Measurements from ENCODE around the gene TNFAIP8. TPM values are rescaled to one million over a fixed set of nuclear protein-coding genes. Genes with fewer than 3 reads are reported as not detected.
A peak's percentile ranks its signal among the peaks of the same experiment; 100 is the strongest.

Gene TNFAIP8
- polyA plus RNA-seq, 4 donors: 8.5 to 12.7 (median 10.9) TPM

- Histone ChIP-seq H3K27ac (ENCODE audit: low read depth in 1 of 3, low read length in 2 of 3) (peak overlapping the region in 2 of 3 donors; percentile 28 to 65), H3K27me3 (ENCODE audit: control insufficient read depth in 3 of 3, insufficient read depth in 3 of 3, low read length in 3 of 3) (no peaks in the 10 kb centered on the region), H3K9me3 (ENCODE audit: control insufficient read depth in 2 of 2, insufficient read depth in 1 of 2, low read depth in 1 of 2, low read length in 1 of 2) (no peaks in the 10 kb centered on the region), H3K36me3 (ENCODE audit: control insufficient read depth in 3 of 3, insufficient read depth in 2 of 3, low read depth in 1 of 3, low read length in 3 of 3) (no peaks in the 10 kb centered on the region), H3K4me1 (ENCODE audit: control insufficient read depth in 3 of 3, insufficient read depth in 2 of 3, low read depth in 1 of 3, low read length in 2 of 3) (peaks cover 9 to 24% (median 19%) of the 10 kb centered on the region in 3 donors), H3K4me3 (ENCODE audit: low read depth in 1 of 3, low read length in 3 of 3) (no peak overlapping the region)
- 75 to 84% (median 77%) methylated on average over 4 of the region's 4 CpGs for WGBS, 3 donors
- FAIRE-seq (no peak), DNase-seq (no peak)
These were observed 15.9 kb upstream of the TNFAIP8 start for GRCh38 chr5:119339965-119340364.

- Histone ChIP-seq H3K27ac (ENCODE audit: low read depth in 1 of 3, low read length in 2 of 3) (peak overlapping the region in 1 of 3 donors; percentile 81), H3K4me1 (ENCODE audit: control insufficient read depth in 3 of 3, insufficient read depth in 2 of 3, low read depth in 1 of 3, low read length in 2 of 3) (peaks cover 9 to 24% (median 19%) of the 10 kb centered on the region in 3 donors), H3K27me3 (ENCODE audit: control insufficient read depth in 3 of 3, insufficient read depth in 3 of 3, low read length in 3 of 3) (no peaks in the 10 kb centered on the region), H3K4me3 (ENCODE audit: low read depth in 1 of 3, low read length in 3 of 3) (no peak overlapping the region), H3K36me3 (ENCODE audit: control insufficient read depth in 3 of 3, insufficient read depth in 2 of 3, low read depth in 1 of 3, low read length in 3 of 3) (no peaks in the 10 kb centered on the region), H3K9me3 (ENCODE audit: control insufficient read depth in 2 of 2, insufficient read depth in 1 of 2, low read depth in 1 of 2, low read length in 1 of 2) (no peaks in the 10 kb centered on the region)
- no peak for FAIRE-seq
- WGBS, 3 donors: 64 to 76% (median 72%) methylated on average over 11 of the region's 11 CpGs
- DNase-seq: peak in 1 of 2 donors; percentile 55
These were observed 15.1 kb upstream of the TNFAIP8 start for GRCh38 chr5:119340597-119341218.

- H3K4me3 ChIP-seq (ENCODE audit: low read depth in 1 of 3, low read length in 3 of 3): no peak overlapping the region
- H3K4me1 ChIP-seq (ENCODE audit: control insufficient read depth in 3 of 3, insufficient read depth in 2 of 3, low read depth in 1 of 3, low read length in 2 of 3): peaks cover 9 to 28% (median 19%) of the 10 kb centered on the region in 3 donors
- no peak for DNase-seq
- peak overlapping the region in 2 of 3 donors; percentile 45 to 57 for H3K27ac ChIP-seq (ENCODE audit: low read depth in 1 of 3, low read length in 2 of 3)
- WGBS, 3 donors: 63 to 70% (median 67%) methylated on average over 6 of the region's 6 CpGs
- FAIRE-seq: no peak
- no peaks in the 10 kb centered on the region for H3K27me3 ChIP-seq (ENCODE audit: control insufficient read depth in 3 of 3, insufficient read depth in 3 of 3, low read length in 3 of 3)
- H3K36me3 ChIP-seq (ENCODE audit: control insufficient read depth in 3 of 3, insufficient read depth in 2 of 3, low read depth in 1 of 3, low read length in 3 of 3): no peaks in the 10 kb centered on the region
- H3K9me3 ChIP-seq (ENCODE audit: control insufficient read depth in 2 of 2, insufficient read depth in 1 of 2, low read depth in 1 of 2, low read length in 1 of 2): no peaks in the 10 kb centered on the region
These were observed 14.1 kb upstream of the TNFAIP8 start for GRCh38 chr5:119341452-119342349.

- H3K27ac ChIP-seq (ENCODE audit: low read depth in 1 of 3, low read length in 2 of 3): peak overlapping the region in 1 of 3 donors; percentile 42
- FAIRE-seq: no peak
- no peaks in the 10 kb centered on the region for H3K36me3 ChIP-seq (ENCODE audit: control insufficient read depth in 3 of 3, insufficient read depth in 2 of 3, low read depth in 1 of 3, low read length in 3 of 3)
- no peaks in the 10 kb centered on the region for H3K27me3 ChIP-seq (ENCODE audit: control insufficient read depth in 3 of 3, insufficient read depth in 3 of 3, low read length in 3 of 3)
- no peak for DNase-seq
- peaks cover 8 to 26% (median 16%) of the 10 kb centered on the region in 3 donors for H3K4me1 ChIP-seq (ENCODE audit: control insufficient read depth in 3 of 3, insufficient read depth in 2 of 3, low read depth in 1 of 3, low read length in 2 of 3)
- 81 to 88% (median 83%) methylated on average over 1 of the region's 1 CpG for WGBS, 3 donors
- H3K4me3 ChIP-seq (ENCODE audit: low read depth in 1 of 3, low read length in 3 of 3): no peak overlapping the region
- H3K9me3 ChIP-seq (ENCODE audit: control insufficient read depth in 2 of 2, insufficient read depth in 1 of 2, low read depth in 1 of 2, low read length in 1 of 2): no peaks in the 10 kb centered on the region
These were observed 13.4 kb upstream of the TNFAIP8 start for GRCh38 chr5:119342406-119342805.

GRCh38 chr5:119343052-119343451 lies 12.8 kb upstream of the TNFAIP8 start:
- Histone ChIP-seq H3K9me3 (ENCODE audit: control insufficient read depth in 2 of 2, insufficient read depth in 1 of 2, low read depth in 1 of 2, low read length in 1 of 2) (no peaks in the 10 kb centered on the region), H3K27ac (ENCODE audit: low read depth in 1 of 3, low read length in 2 of 3) (peak overlapping the region in 1 of 3 donors; percentile 42), H3K4me3 (ENCODE audit: low read depth in 1 of 3, low read length in 3 of 3) (no peak overlapping the region), H3K36me3 (ENCODE audit: control insufficient read depth in 3 of 3, insufficient read depth in 2 of 3, low read depth in 1 of 3, low read length in 3 of 3) (no peaks in the 10 kb centered on the region), H3K4me1 (ENCODE audit: control insufficient read depth in 3 of 3, insufficient read depth in 2 of 3, low read depth in 1 of 3, low read length in 2 of 3) (peaks cover 3 to 25% (median 10%) of the 10 kb centered on the region in 3 donors), H3K27me3 (ENCODE audit: control insufficient read depth in 3 of 3, insufficient read depth in 3 of 3, low read length in 3 of 3) (no peaks in the 10 kb centered on the region)
- WGBS, 3 donors: 14 to 40% (median 29%) methylated on average over 6 of the region's 6 CpGs
- DNase-seq: peak in 1 of 2 donors; percentile 30
- FAIRE-seq: no peak

- Histone ChIP-seq H3K4me1 (ENCODE audit: control insufficient read depth in 3 of 3, insufficient read depth in 2 of 3, low read depth in 1 of 3, low read length in 2 of 3) (peaks cover 3 to 21% (median 5%) of the 10 kb centered on the region in 3 donors), H3K27me3 (ENCODE audit: control insufficient read depth in 3 of 3, insufficient read depth in 3 of 3, low read length in 3 of 3) (no peaks in the 10 kb centered on the region), H3K27ac (ENCODE audit: low read depth in 1 of 3, low read length in 2 of 3) (peak overlapping the region in 1 of 3 donors; percentile 52), H3K36me3 (ENCODE audit: control insufficient read depth in 3 of 3, insufficient read depth in 2 of 3, low read depth in 1 of 3, low read length in 3 of 3) (no peaks in the 10 kb centered on the region), H3K9me3 (ENCODE audit: control insufficient read depth in 2 of 2, insufficient read depth in 1 of 2, low read depth in 1 of 2, low read length in 1 of 2) (no peaks in the 10 kb centered on the region), H3K4me3 (ENCODE audit: low read depth in 1 of 3, low read length in 3 of 3) (no peak overlapping the region)
- WGBS, 3 donors: 64 to 91% (median 66%) methylated on average over 3 of the region's 3 CpGs
- no peak for DNase-seq
- FAIRE-seq: no peak
These were observed 12.1 kb upstream of the TNFAIP8 start for GRCh38 chr5:119343766-119344165.

GRCh38 chr5:119344231-119344630 lies 11.6 kb upstream of the TNFAIP8 start:
- no peaks in the 10 kb centered on the region for H3K36me3 ChIP-seq (ENCODE audit: control insufficient read depth in 3 of 3, insufficient read depth in 2 of 3, low read depth in 1 of 3, low read length in 3 of 3)
- no peaks in the 10 kb centered on the region for H3K9me3 ChIP-seq (ENCODE audit: control insufficient read depth in 2 of 2, insufficient read depth in 1 of 2, low read depth in 1 of 2, low read length in 1 of 2)
- FAIRE-seq (no peak), DNase-seq (no peak)
- H3K4me1 ChIP-seq (ENCODE audit: control insufficient read depth in 3 of 3, insufficient read depth in 2 of 3, low read depth in 1 of 3, low read length in 2 of 3): peaks cover 3 to 22% (median 5%) of the 10 kb centered on the region in 3 donors
- no peaks in the 10 kb centered on the region for H3K27me3 ChIP-seq (ENCODE audit: control insufficient read depth in 3 of 3, insufficient read depth in 3 of 3, low read length in 3 of 3)
- 40 to 66% (median 50%) methylated on average over 2 of the region's 2 CpGs for WGBS, 3 donors
- H3K27ac ChIP-seq (ENCODE audit: low read depth in 1 of 3, low read length in 2 of 3): peak overlapping the region in 1 of 3 donors; percentile 52
- H3K4me3 ChIP-seq (ENCODE audit: low read depth in 1 of 3, low read length in 3 of 3): no peak overlapping the region

- Histone ChIP-seq H3K27me3 (ENCODE audit: control insufficient read depth in 3 of 3, insufficient read depth in 3 of 3, low read length in 3 of 3) (no peaks in the 10 kb centered on the region), H3K4me1 (ENCODE audit: control insufficient read depth in 3 of 3, insufficient read depth in 2 of 3, low read depth in 1 of 3, low read length in 2 of 3) (peaks cover 0 to 19% (median 5%) of the 10 kb centered on the region in 3 donors), H3K9me3 (ENCODE audit: control insufficient read depth in 2 of 2, insufficient read depth in 1 of 2, low read depth in 1 of 2, low read length in 1 of 2) (no peaks in the 10 kb centered on the region), H3K36me3 (ENCODE audit: control insufficient read depth in 3 of 3, insufficient read depth in 2 of 3, low read depth in 1 of 3, low read length in 3 of 3) (no peaks in the 10 kb centered on the region), H3K4me3 (ENCODE audit: low read depth in 1 of 3, low read length in 3 of 3) (no peak overlapping the region), H3K27ac (ENCODE audit: low read depth in 1 of 3, low read length in 2 of 3) (no peak overlapping the region)
- WGBS, 3 donors: 72 to 84% (median 79%) methylated on average over 3 of the region's 3 CpGs
- FAIRE-seq (no peak), DNase-seq (no peak)
These were observed 10.0 kb upstream of the TNFAIP8 start for GRCh38 chr5:119345861-119346260.
